GM19372 (cell line): ENCODE results near the gene MOBP.

Experiments
- ATAC-seq: cut with Tn5 transposase; IDR thresholded peaks from one replicate; pipeline ENCODE4 v1.9.1; 2021; ENCODE audit warnings: mild to moderate bottlenecking, low read depth, moderate library complexity; ENCODE audit not compliant: unreplicated experiment

The MOBP gene

GRCh38 chr3:39491733-39492350, 24.4 kb downstream of the MOBP start:
- ATAC-seq: no peak

DNA sequence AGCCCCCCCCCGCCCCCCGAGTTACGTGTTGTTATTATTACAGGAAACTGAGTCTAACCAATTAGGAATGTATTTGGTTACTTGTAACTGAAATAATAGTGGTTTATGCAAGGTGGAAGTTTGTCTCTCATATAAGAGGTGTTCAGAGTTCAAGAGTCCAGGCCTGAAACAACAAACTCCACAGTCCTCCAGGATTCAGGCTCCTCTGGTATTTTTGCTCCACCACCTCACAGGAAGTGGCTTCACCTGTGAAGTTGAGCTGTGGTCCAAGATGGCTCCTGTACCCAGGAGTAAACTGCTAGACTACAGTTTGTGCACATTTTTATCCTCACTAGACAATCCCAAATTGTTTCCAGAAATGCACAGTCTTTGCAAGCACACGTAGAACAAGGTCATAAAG, 27.3 kb downstream of the MOBP start:
- no peak for ATAC-seq

- ATAC-seq: no peak
These were observed 30.3 kb downstream of the MOBP start for GRCh38 chr3:39497753-39498152.

- no peak for ATAC-seq
These were observed 32.3 kb downstream of the MOBP start for GRCh38 chr3:39499651-39500273.

DNA sequence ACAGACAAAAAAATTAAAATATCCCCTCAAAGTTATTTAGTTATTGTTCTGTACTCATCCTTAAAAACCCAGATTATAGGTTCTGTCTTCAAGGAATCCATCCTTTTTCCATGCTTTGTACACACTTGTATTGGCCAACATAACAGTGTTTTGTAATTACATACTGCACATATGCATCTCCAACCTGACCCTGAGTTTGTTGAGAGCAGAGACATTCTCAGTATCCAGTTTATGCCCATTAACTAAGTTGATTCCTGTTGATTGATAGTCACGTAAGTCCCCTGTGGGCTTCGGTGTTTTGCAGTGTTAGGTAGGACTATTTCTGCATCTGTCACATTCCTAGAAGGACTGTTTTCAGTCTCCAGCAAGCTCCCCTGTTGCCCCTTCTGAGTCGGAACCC, 33.6 kb downstream of the MOBP start:
- no peak for ATAC-seq

DNA sequence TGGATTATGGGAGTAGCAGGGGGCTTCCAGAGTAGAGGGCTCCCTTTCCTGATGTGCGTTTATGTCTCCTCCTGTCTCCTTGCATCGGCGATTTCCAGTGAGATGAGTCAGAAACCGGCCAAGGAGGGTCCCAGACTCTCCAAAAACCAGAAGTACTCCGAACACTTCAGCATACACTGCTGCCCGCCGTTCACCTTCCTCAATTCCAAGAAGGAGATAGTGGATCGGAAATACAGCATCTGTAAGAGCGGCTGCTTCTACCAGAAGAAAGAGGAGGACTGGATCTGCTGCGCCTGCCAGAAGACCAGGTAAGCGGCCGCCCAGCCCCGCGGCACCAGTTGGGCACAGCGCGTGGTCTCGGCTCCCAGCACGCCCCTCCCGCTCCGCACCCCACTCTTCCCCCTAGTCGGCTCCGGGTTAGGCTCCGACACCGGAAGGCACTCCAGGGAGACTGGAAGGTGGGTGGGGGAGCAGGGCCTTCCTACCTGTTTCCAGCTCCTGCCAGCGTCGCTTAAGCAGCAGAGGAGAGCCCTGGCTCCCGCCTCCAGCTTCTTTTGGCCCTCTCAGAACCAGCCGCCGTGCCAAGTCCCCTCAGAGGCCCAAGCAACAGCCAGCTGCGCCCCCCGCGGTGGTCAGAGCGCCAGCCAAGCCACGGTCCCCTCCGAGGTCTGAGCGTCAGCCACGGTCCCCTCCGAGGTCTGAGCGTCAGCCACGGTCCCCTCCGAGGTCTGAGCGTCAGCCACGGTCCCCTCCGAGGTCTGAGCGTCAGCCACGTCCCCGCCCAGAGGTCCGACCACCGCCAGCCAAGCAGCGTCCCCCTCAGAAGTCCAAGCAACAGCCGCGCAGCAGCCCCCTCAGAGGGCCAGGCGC, 34.7 kb downstream of the MOBP start:
- ATAC-seq: no peak

- ATAC-seq: no peak
These were observed 35.3 kb downstream of the MOBP start for GRCh38 chr3:39502838-39503145.

DNA sequence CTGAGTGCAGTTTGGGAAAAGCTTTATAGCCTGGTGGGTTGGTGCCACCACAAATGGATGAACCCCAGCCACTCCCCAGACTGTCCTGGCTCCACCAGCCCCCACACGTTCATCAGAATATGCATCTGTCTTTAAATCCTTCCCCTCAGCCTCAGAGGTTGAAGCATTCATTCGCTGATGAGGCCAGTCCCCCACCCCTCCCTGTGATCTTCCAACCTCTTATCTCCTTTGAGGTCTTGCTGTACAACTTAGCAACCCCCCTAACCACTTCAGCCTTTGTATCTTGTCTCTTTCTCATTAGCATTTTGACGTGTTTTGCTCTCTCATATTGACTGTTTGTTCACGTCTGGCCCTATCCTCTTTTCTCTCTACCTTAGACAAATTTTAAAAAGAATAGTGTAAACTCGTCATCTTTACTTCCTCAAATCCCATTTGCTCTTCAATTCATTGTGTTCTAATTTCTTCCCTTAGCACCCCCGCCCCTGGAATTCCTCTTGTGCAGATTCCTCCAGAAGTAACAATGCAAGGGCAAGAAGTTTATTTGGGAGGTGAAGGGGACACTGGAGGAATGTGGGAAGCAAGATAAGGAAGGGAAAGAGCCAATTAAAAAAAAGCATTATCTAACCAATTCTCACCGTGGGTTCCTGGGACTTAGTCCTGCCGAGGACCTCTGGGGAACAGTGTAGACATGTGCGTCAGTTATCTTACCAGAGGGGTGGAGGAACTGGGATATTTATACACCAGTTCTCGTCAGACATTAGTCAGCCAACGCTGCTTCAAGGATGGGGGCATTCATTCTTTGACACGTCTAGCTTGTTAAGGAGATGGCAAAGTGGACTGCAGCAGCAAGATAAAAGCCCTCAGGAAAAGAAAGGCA, 38.6 kb downstream of the MOBP start:
- no peak for ATAC-seq

DNA sequence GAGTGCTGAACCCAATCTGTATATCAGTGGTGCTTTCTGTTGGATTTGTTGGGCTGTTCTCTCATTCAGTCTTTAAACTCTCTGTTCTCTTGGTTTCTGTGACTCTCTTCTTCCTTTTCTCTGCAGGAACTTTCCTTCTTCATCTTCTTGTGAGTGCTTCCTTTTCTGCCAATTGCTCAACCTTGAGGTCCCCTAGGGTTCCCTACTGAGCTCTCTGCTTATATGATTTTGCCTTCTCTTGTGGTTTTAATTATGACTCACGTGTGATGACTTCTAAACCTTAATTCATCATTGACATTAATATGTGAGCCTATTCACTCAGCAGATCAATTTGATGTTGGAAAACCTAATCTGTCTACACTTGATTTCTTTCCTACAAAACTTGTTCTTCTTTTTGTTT, 39.4 kb downstream of the MOBP start:
- no peak for ATAC-seq

DNA sequence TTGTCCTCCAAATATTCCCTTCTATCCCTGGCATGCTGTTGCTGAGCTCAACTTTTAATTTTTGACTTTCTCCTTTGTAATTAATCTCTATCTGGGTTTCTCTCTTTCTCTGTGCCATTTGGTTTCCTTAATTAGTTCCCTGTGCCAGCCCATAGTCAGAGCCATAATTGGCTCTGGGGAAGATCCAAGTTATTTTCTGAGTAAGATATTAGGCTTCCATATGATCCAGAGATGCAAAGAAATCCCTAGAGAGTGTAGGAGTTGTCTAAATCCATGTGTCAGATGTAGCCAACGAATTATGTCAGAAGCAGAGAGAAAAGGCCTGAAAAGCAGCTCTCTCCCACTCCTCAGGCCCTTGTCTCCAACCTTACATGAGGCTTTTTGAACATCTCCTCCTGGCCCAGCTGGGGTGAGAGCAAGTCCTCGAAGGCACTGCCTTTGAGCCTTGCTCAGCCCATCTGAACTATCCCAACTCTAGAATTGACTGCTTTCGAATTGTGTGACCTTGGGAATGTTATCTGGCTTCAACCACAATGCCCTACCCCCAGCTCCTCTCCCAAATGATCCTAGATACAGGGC, 46.4 kb downstream of the MOBP start:
- no peak for ATAC-seq

- no peak for ATAC-seq
These were observed 48.4 kb downstream of the MOBP start for GRCh38 chr3:39515681-39516441.

- no peak for ATAC-seq
These were observed 51.6 kb downstream of the MOBP start for GRCh38 chr3:39519103-39519502.

- ATAC-seq: no peak
These were observed 52.2 kb downstream of the MOBP start for GRCh38 chr3:39519554-39520288.

- no peak for ATAC-seq
These were observed 54.0 kb downstream of the MOBP start for GRCh38 chr3:39521456-39521855.

- no peak for ATAC-seq
These were observed 56.6 kb downstream of the MOBP start for GRCh38 chr3:39524107-39524506.

- no peak for ATAC-seq
These were observed 61.4 kb downstream of the MOBP start for GRCh38 chr3:39528844-39529243.

- ATAC-seq: no peak
These were observed 62.1 kb downstream of the MOBP start for GRCh38 chr3:39529577-39529976.

DNA sequence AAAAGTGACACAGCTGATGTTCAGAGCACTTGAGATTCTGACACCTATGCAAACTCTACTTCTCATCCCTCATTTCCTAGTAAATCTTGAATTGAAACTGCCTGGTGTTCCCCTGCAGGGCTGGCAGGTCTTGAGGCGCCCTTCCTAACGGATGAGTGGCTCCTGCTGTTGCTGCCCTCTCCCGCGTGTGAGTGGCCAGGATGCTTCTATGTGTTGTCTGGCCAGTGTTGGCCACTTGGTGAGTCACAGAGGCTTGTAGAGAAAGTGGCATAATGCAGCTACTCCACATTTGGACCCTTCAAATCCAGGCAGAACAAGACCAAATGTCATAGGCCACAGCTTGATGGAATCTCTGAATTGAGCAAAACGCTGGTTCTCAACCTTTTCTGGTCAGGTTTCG, 63.6 kb downstream of the MOBP start:
- no peak for ATAC-seq

- ATAC-seq: no peak
These were observed 64.2 kb downstream of the MOBP start for GRCh38 chr3:39531665-39532064.
